Amygdala (tissue), 56 donors: ENCODE measurements around the gene TEPSIN.
A peak's percentile ranks its signal among the peaks of the same experiment; 100 is the strongest.

Source experiments
- DNase-seq, 56 donors: peaks; one replicate each; lab custom pipeline; 2025; lab: John Stamatoyannopoulos, UW

The TEPSIN gene

DNA sequence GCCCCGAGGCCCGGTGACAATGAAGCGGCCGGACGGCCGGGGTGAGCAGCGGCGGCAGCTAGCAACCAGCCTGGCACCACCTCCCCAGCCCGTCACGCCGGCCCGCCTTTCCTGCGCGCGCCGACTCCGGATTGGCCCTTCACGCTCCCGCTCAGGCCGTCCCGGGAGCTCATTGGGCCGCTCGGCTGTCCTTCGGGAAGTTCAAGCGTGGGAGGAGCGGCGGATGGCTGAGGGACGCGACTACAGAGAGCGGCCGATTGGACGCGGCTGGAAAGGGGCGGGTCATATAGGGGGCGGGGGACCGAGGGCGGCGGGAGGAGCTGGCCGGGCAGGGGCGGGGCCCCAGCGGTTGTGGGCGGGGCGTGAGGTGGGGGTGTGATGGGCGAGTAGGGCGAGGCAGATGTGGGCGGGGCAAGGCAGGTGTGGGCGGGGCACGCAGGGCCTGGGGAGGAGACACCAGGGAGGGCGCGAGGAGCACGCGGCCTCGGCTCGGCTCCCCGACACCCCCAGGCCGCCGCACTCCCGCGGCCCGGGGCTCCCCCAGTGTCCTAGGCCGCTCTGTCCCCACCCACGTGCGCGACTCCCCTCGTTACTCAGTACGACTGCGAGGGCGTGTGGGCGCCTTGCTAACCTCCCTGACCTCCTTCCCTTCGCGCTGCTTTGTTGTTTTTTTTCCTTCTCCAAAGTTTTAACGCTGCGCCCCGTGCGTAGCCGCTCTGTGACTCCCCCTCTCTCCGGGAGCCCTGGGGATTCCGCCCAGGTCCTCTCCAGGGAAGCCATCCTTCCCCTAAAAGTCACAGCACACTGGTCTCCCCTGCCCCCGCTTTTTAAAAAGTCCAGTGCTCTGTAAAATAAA, 15.7 kb downstream of the TEPSIN start, which contains the start of gene CEP131:
Gene CEP131, minus strand, starts transcription at position 60 of the 856 bp plus-strand sequence. CDS start 2,909 bp downstream, outside the sequence.
- DNase-seq = peak; percentile 80 to 99 (median 97)

- no peak for DNase-seq
Measured at GRCh38 chr17:81222620-81222905, 16.3 kb downstream of the TEPSIN start.

GRCh38 chr17:81221842-81222619, 16.8 kb downstream of the TEPSIN start:
- no peak for DNase-seq

DNA sequence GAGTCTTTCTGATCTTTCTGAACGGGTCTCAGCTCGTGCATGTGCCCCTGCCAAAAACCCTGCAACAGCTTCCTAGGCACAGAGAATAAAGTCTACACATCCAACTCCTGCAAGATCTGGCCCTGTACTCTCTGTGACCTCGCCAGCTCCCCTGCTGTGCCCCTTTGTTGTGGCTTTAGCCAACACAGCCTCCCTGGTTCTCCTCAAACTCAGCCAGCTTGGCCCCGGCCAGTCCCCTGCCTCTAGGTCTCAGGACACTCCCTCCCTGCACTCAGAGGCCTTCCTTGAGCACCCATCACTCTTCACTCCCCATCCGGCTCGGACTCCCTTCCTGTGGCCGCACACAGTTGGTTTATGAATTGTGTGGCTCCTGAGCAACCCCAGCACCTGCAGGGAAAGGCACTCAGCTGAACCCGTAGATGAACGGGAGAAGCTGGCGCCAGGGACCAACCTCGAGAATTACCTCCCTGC, 17.4 kb downstream of the TEPSIN start:
- DNase-seq = no peak

GRCh38 chr17:81219476-81220180, 19.2 kb downstream of the TEPSIN start:
- no peak for DNase-seq

GRCh38 chr17:81218991-81219390, 19.9 kb downstream of the TEPSIN start:
- no peak for DNase-seq

- no peak for DNase-seq
Measured at GRCh38 chr17:81218459-81218858, 20.4 kb downstream of the TEPSIN start.

- no peak for DNase-seq
Measured at GRCh38 chr17:81217491-81217890, 21.4 kb downstream of the TEPSIN start.

GRCh38 chr17:81213978-81214377, 24.9 kb downstream of the TEPSIN start:
- DNase-seq = no peak

- DNase-seq = no peak
Measured at GRCh38 chr17:81212365-81212764, 26.5 kb downstream of the TEPSIN start.

DNA sequence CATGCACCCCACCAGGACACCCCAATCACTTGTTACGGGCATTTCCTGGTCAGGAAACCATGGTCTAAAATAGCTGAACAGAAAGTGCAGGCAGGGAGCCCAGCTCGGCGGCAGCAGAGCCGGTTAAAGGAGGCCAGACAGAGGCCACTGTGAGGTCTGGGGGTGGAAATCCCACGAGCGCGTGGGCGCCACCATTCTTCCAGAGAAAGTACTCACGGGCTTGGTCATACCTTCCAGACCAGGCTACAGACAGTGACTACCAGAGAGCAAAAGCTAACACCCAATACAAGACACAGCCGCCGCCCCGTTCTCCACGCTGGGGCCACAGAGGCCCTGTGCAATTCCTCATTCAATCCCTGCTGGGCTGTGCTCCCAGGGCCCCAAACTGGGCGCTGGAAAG, 28.0 kb downstream of the TEPSIN start:
- DNase-seq = no peak

DNA sequence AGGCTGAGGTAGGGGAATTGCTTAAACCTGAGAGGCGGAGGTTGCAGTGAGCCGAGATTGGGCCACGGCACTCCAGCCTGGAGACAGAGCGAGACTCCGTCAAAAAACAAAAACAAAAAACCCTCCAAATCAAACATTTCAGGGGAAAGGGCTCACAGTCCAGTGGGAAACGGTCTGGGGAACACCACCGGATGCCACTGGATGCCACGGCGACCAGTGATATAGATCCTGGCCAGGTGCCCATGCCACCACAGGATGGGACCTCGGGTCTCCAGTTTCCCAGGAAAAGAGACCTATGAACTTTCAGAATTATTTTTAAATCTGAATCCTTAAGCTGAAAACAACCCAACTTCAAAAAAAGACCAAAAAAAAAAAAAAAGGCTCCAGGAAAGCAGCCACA, 28.4 kb downstream of the TEPSIN start:
- no peak for DNase-seq

DNA sequence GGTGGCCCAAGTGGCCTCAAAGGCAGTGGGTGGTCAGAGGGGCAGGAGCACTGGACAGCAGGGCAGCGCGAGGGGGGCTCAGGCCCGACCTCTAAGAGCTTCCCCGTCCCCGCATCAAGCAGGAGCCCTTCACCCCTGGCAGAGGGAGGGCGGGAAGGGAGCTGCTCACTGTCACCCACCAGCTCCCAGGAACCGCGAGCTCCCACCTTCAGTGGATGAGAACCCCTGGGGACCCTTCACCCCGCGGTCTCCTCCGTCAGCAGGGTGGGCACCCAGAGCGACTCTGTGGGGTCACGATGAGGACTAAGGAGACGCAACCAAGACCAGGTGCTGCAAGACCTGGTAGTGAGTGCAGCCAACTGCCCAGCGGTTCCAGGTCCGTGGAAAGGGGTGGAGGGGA, 29.7 kb downstream of the TEPSIN start:
- no peak for DNase-seq

GRCh38 chr17:81208651-81209050, 30.2 kb downstream of the TEPSIN start:
- no peak for DNase-seq

GRCh38 chr17:81207610-81208581, 31.0 kb downstream of the TEPSIN start:
- DNase-seq = no peak

- no peak for DNase-seq
Measured at GRCh38 chr17:81206657-81207056, 32.2 kb downstream of the TEPSIN start.

GRCh38 chr17:81206166-81206565, 32.7 kb downstream of the TEPSIN start:
- no peak for DNase-seq

DNA sequence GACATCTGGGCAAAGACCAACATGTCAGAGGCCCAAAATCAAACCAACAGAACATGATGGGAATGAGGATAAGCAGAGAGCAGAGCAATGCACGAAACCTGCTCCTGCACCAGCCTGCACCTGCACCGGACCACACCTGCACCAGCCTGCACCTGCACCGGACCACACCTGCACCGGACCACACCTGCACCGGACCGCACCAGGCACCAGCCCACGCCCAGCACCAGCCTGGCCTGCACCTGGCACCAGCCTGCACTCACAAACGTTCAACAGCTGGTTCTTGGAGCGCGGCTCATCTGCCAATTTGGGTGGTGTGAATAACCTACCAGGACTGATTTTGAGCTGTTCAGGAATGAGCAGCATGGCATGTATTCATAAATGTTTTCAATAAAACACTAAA, 34.3 kb downstream of the TEPSIN start:
- no peak for DNase-seq

DNA sequence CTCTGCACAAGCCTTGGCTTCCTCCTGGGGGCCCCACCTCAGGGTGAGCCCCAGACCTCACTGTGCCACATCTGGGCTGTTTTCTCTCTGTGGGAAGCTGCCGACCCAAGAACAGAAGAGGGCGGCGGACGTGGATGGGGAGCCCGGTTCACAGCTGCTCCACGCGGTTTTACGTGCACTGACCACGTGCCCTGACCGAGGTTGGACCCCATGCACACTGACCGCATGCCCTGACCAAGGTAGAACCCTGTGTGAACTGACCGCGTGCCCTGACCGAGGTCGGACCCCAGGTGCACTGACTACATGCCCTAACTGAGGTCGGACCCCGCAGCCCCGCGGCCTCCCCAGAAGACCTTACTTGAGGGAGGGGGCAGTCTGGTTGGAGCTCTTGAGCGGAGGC, 35.7 kb downstream of the TEPSIN start:
- no peak for DNase-seq

GRCh38 chr17:81202318-81202717, 36.5 kb downstream of the TEPSIN start:
- no peak for DNase-seq
